Measurements from ENCODE around the gene ARMC9.
"Not testable (repeated sequence)": the region's sequence is repeated elsewhere in the genome, so short reads cannot be mapped to it uniquely, and the experiment has no call there.

Gene ARMC9

DNA sequence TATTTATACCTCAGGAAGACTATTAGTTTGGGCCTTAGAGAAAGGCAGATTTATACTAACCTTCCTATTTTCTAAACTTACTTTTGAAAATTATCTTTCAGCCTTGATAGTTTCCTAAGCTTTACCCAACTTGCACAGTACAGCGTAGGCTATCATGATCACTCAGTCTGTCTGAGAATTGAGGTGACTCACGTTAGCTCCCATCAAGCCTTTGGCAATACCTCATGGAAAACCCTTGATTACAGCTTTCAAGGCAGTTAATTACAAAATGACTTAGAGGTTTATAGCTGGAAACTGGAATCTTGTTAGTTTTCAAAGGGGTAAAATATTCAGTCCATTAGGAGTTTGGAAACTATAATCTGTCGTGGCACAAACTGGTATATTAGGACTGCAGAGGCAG is 26.4 kb upstream of the ARMC9 start:
- FAIRE-seq (no peak), DNase-seq (ENCODE audit: insufficient read length, low spot score) (no peak)
- TF ChIP-seq, protein P1, sequence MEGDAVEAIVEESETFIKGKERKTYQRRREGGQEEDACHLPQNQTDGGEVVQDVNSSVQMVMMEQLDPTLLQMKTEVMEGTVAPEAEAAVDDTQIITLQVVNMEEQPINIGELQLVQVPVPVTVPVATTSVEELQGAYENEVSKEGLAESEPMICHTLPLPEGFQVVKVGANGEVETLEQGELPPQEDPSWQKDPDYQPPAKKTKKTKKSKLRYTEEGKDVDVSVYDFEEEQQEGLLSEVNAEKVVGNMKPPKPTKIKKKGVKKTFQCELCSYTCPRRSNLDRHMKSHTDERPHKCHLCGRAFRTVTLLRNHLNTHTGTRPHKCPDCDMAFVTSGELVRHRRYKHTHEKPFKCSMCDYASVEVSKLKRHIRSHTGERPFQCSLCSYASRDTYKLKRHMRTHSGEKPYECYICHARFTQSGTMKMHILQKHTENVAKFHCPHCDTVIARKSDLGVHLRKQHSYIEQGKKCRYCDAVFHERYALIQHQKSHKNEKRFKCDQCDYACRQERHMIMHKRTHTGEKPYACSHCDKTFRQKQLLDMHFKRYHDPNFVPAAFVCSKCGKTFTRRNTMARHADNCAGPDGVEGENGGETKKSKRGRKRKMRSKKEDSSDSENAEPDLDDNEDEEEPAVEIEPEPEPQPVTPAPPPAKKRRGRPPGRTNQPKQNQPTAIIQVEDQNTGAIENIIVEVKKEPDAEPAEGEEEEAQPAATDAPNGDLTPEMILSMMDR (IDR thresholded peaks at IDR 0.05; ENCODE audit: insufficient read depth, missing control alignments), result no peak

DNA sequence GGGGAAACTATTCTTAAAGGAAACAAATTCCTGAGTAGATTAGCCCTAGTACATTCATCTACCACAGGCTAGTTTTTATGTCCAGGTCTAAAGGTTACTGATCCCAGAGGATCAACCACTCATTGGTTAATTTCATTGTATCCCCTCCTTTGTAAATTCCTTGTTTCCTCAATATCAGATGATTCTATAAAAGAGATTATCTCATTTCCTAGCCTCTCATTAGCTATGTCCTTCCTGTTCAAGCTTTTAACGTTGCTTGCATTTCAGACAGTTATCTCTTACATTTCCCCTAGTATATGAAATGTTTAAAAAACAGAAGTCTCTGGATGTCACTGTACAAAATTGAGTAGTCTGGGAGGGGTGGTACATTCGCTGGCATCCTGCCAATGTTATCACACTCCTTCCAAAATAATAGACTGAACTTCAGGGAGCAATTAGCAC is 24.2 kb upstream of the ARMC9 start:
- FAIRE-seq (no peak), DNase-seq (ENCODE audit: insufficient read length, low spot score) (no peak)
- TF ChIP-seq, protein P1 (IDR thresholded peaks at IDR 0.05; ENCODE audit: insufficient read depth, missing control alignments), result no peak

DNA sequence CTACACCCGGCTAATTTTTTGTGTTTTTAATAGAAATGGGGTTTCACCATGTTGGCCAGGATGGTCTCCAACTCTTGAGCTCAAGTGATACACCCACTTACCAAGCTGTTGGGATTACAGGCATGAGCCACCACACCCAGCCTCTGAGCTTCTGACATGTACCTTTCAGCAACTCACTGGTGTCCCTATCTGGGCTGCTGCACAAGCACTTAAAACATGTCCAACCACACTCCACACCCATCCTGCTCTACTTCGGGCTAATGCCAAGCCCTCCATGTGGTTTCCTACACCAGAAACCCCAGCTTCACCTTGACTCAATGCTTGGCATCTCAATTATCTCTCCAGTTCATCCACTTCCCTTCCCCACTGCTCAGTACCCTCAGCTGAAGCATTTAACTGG is 22.4 kb upstream of the ARMC9 start:
- DNase-seq (ENCODE audit: insufficient read length, low spot score) (no peak), FAIRE-seq (no peak)
- TF ChIP-seq, protein P1 (IDR thresholded peaks at IDR 0.05; ENCODE audit: insufficient read depth, missing control alignments), result no peak

DNA sequence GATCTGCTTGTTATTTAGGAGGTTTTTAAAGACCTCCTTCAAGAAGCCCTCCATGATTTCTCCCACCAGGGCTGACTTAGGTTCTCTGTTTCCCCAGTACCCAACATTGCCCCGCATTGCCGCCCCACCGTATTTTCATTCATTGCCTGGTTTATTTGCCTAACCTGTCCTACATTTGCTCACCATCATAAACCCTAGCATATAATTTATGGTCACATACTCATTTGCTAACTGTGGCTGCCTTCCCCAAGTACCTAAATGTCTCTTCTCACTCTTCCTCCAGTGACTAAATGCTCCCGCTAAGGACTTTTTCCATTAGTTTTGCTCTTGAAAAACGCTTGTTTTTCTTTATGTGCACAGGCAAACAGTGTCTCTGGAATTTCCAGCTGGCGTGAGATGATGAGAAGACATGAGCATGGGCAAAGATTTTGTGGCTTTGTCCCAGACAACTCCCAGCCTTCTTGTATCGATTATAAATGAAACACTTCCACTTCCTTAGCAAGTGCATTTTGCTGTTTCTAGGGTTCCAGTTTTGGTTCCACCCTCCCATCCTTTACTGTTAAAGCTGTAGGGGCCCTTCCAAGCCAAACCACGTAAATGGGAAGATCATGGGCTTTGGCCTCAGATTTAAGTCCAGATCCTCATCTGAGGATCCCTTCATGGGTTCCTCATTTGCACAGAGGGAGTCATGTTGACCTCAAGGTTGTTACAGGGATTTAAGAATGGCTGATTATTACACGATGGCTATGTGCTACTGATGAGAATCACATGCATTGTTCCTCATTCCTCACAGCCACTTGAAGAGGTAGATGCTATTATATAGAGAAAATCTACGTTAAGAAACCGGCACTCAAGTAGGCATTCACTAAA is 21.0 kb upstream of the ARMC9 start:
- TF ChIP-seq, protein P1 (IDR thresholded peaks at IDR 0.05; ENCODE audit: insufficient read depth, missing control alignments), result no peak
- no peak for FAIRE-seq
- no peak for DNase-seq (ENCODE audit: insufficient read length, low spot score)

DNA sequence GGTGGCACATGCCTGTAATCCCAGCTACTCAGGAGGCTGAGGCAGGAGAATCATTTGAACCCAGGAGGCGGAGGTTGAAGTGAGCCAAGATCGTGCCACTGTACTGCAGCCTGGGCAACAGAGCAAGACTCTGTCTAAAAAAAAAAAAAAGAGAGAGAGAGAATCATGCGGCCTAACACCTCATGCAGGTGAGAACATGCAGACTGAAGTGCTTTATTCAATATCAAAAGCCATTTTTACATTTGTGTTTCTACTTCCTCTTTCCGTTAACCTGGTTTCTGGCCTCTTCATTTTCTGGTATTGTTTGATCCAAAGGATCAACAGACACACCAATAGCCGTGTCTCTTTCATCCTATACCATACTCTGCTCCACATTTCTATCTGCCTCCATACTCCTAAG is 19.6 kb upstream of the ARMC9 start:
- DNase-seq (ENCODE audit: insufficient read length, low spot score); FAIRE-seq: not testable (repeated sequence)

DNA sequence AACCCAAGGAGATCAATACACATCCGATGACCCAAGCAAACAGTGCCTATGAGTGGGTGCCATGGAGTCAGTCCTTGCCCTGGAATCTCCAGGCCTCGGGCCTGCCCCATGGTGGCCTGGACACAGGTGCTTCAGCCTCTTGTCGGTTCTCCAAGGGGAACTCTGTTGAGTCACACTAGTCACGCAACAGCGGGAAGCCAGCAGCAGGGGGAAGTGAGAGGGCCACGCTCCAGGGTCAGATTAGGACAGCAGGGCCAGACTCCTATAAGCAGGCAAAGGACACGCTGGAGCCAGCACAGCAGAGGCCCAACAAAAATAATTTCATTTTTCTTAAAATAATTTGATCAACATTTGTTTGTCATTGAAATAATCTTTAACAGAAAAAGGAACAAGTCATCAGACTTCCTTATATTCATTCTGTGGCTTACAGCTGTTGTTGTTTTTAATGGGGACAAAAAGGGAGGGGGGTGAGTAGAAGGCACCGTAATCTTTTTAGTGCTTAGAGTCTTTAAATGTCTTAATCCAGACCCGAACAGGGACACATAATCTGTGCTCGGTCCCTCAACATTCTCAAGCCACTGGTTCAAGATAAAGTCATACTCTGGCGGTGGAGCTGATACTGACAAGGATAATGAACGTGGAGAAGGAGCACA is 16.4 kb upstream of the ARMC9 start:
- no peak for DNase-seq (ENCODE audit: insufficient read length, low spot score)
- FAIRE-seq, result no peak
- TF ChIP-seq, protein P1 (IDR thresholded peaks at IDR 0.05; ENCODE audit: insufficient read depth, missing control alignments), result no peak

DNA sequence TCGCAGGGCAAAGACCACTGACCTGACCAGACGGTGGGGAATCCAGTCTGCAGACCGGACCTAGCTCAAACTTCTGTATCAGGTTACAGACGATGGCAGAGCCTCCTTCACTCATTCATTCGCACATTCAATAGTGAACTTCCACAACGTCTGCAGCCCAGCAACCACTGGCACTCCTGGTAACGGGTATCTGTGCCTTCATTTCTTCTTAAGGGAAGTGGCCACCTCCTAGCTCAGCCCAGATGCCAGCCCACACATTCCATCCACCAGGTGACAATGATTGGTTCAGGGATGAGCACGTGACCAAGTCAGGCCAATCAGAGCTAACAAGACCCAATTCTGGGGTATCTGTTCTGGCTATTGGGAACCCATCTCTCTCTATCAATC is 15.9 kb upstream of the ARMC9 start:
- FAIRE-seq (no peak), DNase-seq (ENCODE audit: insufficient read length, low spot score) (no peak)
- TF ChIP-seq, protein P1 (IDR thresholded peaks at IDR 0.05; ENCODE audit: insufficient read depth, missing control alignments), result no peak

All from D721Med (cell line).